Posterior cingulate gyrus (tissue), 11 donors: ENCODE data around the gene DLK1.
A peak's percentile ranks its signal among the peaks of the same experiment; 100 is the strongest.

ENCODE experiments used
- DNase-seq, 10 donors: peaks; one replicate each; pipeline versions ENCODE4 v3.0.0 to v3.0.0-alpha.2; 2020 to 2021; ENCODE audit warnings: mixed read lengths in 3 of 10
- intact Hi-C: fragments of 100-400 bp; cut with DNase I; formaldehyde crosslinking; loops from one replicate; pipeline ENCODE4 v1.15.1; 2023

The DLK1 gene

GRCh38 chr14:100692859-100693558, 33.7 kb upstream of the DLK1 start:
- intact Hi-C loops: no loop called here
- no peak for DNase-seq

GRCh38 chr14:100693877-100694578, 32.7 kb upstream of the DLK1 start:
- intact Hi-C loops: no loop called here
- no peak for DNase-seq

- DNase-seq: no peak
- intact Hi-C loops: no loop called here
Observed at GRCh38 chr14:100694579-100695422, 31.9 kb upstream of the DLK1 start.

GRCh38 chr14:100695423-100695738, 31.3 kb upstream of the DLK1 start:
- intact Hi-C loops: no loop called here
- no peak for DNase-seq

- intact Hi-C loops: no loop called here
Observed at GRCh38 chr14:100696008-100696407, 30.7 kb upstream of the DLK1 start.

GRCh38 chr14:100696590-100696989, 30.1 kb upstream of the DLK1 start:
- no peak for DNase-seq
- intact Hi-C loops: no loop called here

More at GRCh38 chr14:100696008-100696407, 30.7 kb upstream of the DLK1 start:
- no peak for DNase-seq

GRCh38 chr14:100698066-100698465, 28.6 kb upstream of the DLK1 start:
- no peak for DNase-seq
- intact Hi-C loops: no loop called here

- intact Hi-C loops: no loop called here
Observed at GRCh38 chr14:100698666-100699448, 27.8 kb upstream of the DLK1 start.

GRCh38 chr14:100701314-100701713, 25.4 kb upstream of the DLK1 start:
- no peak for DNase-seq
- intact Hi-C loops: no loop called here

More at GRCh38 chr14:100698666-100699448, 27.8 kb upstream of the DLK1 start:
- DNase-seq: no peak

- DNase-seq: no peak
- intact Hi-C loops: no loop called here
Observed at GRCh38 chr14:100702590-100702989, 24.1 kb upstream of the DLK1 start.

- no peak for DNase-seq
Observed at GRCh38 chr14:100703386-100704220, 23.1 kb upstream of the DLK1 start.

GRCh38 chr14:100706200-100706599, 20.5 kb upstream of the DLK1 start:
- no peak for DNase-seq
- intact Hi-C loops: no loop called here

More at GRCh38 chr14:100703386-100704220, 23.1 kb upstream of the DLK1 start:
- intact Hi-C loops: no loop called here

GRCh38 chr14:100706860-100707259, 19.8 kb upstream of the DLK1 start:
- DNase-seq: no peak
- intact Hi-C loops: no loop called here

GRCh38 chr14:100708425-100709288, 18.0 kb upstream of the DLK1 start:
- intact Hi-C loops: no loop called here
- DNase-seq: no peak

- intact Hi-C loops: no loop called here
- peak in 3 of 10 donors; percentile 21 to 90 (median 34) for DNase-seq
Observed at GRCh38 chr14:100709289-100710284, 17.1 kb upstream of the DLK1 start.

GRCh38 chr14:100710391-100710790, 16.3 kb upstream of the DLK1 start:
- intact Hi-C loops: no loop called here
- DNase-seq: no peak

GRCh38 chr14:100710826-100711462, 15.7 kb upstream of the DLK1 start:
- no peak for DNase-seq
- intact Hi-C loops: no loop called here
